Right renal pelvis (tissue), 4 donors: Measurements from ENCODE around the gene LCN15. TPM values are rescaled to one million over a fixed set of nuclear protein-coding genes. Genes with fewer than 3 reads are reported as not detected.
"Not testable (repeated sequence)": the region's sequence is repeated elsewhere in the genome, so short reads cannot be mapped to it uniquely, and the experiment has no call there.

Experiments
- DNase-seq, 4 donors: peaks; one replicate each; pipeline ENCODE4 v3.0.0-alpha.2; 2013; ENCODE audit warnings: low read depth in 4 of 4, low spot score in 3 of 4, missing footprints in 1 of 4
- polyA plus RNA-seq, 4 donors: library from polyadenylated mRNA; unstranded; fragments of 120-200 nt; gene quantifications; one replicate each; pipeline ENCODE4 v1.2.1, GENCODE V29; 2013; ENCODE audit not compliant: insufficient read length in 4 of 4

Gene LCN15
- polyA plus RNA-seq, 4 donors = 0.06 to 0.08 TPM; not detected in 2

- no peak for DNase-seq
Measured at GRCh38 chr9:136757751-136758140, 6.6 kb downstream of the LCN15 start.

GRCh38 chr9:136757328-136757727 lies 7.0 kb downstream of the LCN15 start:
- DNase-seq = no peak

GRCh38 chr9:136756836-136757235 lies 7.5 kb downstream of the LCN15 start:
- no peak for DNase-seq

GRCh38 chr9:136756134-136756438 lies 8.2 kb downstream of the LCN15 start:
- DNase-seq = no peak

GRCh38 chr9:136755302-136756133 lies 8.8 kb downstream of the LCN15 start:
- not testable (repeated sequence) for DNase-seq

- no peak for DNase-seq
Measured at GRCh38 chr9:136754626-136755301, 9.6 kb downstream of the LCN15 start.

GRCh38 chr9:136754059-136754572 lies 10.2 kb downstream of the LCN15 start:
- DNase-seq = no peak

GRCh38 chr9:136753371-136754058 lies 10.8 kb downstream of the LCN15 start:
- no peak for DNase-seq

- DNase-seq = no peak
Measured at GRCh38 chr9:136751814-136752213, 12.5 kb downstream of the LCN15 start.

GRCh38 chr9:136751244-136751643 lies 13.1 kb downstream of the LCN15 start:
- no peak for DNase-seq

GRCh38 chr9:136750526-136750925 lies 13.8 kb downstream of the LCN15 start:
- DNase-seq = no peak

- DNase-seq = no peak
Measured at GRCh38 chr9:136748666-136749611, 15.4 kb downstream of the LCN15 start.

- no peak for DNase-seq
Measured at GRCh38 chr9:136748201-136748600, 16.1 kb downstream of the LCN15 start, which contains the start of gene LCN6. Gene LCN6 (minus strand): TSS chr9:136748525. CDS start chr9:136748483, 42 bp downstream.

- DNase-seq = no peak
Measured at GRCh38 chr9:136747161-136748060, 16.9 kb downstream of the LCN15 start.

- DNase-seq = no peak
Measured at GRCh38 chr9:136746621-136747020, 17.7 kb downstream of the LCN15 start.

GRCh38 chr9:136746155-136746490 lies 18.2 kb downstream of the LCN15 start:
- DNase-seq = no peak

- no peak for DNase-seq
Measured at GRCh38 chr9:136745389-136746154, 18.7 kb downstream of the LCN15 start.

GRCh38 chr9:136744773-136745172 lies 19.5 kb downstream of the LCN15 start:
- no peak for DNase-seq
